Measurements from ENCODE around the gene FLACC1. TPM values are rescaled to one million over a fixed set of nuclear protein-coding genes. Genes with fewer than 3 reads are reported as not detected.

The FLACC1 gene
- total RNA-seq, 1 experiment from 2014 or later = 0.17 TPM

DNA sequence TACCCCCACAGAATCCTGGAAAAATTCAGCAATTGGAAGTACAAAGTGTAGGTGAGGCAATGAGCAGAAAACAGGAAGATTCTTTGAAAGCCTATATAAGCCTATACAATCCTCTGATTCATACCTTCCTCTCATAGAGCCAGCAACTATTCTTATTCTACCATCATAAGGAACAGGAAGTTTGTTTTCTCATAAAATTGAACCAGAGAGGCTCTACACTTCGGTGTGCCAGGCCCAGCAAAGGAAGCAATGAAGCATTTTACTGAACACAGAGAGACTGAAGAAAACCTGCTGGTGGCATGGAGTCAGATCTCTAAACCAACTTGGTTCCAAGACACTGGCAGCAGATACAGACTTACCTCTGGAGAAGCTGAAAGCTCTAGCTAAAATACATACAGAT, 78.1 kb downstream of the FLACC1 start:
- Mint-ChIP-seq H3K36me3 (no peaks in the 10 kb centered on the region), H3K4me1 (no peaks in the 10 kb centered on the region), H3K27ac (no peak overlapping the region), H3K4me3 (no peak overlapping the region), H3K27me3 (ENCODE audit: low read depth) (no peaks in the 10 kb centered on the region), H3K9me3 (no peaks in the 10 kb centered on the region)
- POLR2A ChIA-PET = no interaction called here
- DNase-seq (ENCODE audit: low spot score) = no peak
- TF ChIP-seq, protein P1, sequence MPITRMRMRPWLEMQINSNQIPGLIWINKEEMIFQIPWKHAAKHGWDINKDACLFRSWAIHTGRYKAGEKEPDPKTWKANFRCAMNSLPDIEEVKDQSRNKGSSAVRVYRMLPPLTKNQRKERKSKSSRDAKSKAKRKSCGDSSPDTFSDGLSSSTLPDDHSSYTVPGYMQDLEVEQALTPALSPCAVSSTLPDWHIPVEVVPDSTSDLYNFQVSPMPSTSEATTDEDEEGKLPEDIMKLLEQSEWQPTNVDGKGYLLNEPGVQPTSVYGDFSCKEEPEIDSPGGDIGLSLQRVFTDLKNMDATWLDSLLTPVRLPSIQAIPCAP (CRISPR knock-in tag; IDR thresholded peaks at IDR 0.05) = no peak
- TF ChIP-seq, protein P2, sequence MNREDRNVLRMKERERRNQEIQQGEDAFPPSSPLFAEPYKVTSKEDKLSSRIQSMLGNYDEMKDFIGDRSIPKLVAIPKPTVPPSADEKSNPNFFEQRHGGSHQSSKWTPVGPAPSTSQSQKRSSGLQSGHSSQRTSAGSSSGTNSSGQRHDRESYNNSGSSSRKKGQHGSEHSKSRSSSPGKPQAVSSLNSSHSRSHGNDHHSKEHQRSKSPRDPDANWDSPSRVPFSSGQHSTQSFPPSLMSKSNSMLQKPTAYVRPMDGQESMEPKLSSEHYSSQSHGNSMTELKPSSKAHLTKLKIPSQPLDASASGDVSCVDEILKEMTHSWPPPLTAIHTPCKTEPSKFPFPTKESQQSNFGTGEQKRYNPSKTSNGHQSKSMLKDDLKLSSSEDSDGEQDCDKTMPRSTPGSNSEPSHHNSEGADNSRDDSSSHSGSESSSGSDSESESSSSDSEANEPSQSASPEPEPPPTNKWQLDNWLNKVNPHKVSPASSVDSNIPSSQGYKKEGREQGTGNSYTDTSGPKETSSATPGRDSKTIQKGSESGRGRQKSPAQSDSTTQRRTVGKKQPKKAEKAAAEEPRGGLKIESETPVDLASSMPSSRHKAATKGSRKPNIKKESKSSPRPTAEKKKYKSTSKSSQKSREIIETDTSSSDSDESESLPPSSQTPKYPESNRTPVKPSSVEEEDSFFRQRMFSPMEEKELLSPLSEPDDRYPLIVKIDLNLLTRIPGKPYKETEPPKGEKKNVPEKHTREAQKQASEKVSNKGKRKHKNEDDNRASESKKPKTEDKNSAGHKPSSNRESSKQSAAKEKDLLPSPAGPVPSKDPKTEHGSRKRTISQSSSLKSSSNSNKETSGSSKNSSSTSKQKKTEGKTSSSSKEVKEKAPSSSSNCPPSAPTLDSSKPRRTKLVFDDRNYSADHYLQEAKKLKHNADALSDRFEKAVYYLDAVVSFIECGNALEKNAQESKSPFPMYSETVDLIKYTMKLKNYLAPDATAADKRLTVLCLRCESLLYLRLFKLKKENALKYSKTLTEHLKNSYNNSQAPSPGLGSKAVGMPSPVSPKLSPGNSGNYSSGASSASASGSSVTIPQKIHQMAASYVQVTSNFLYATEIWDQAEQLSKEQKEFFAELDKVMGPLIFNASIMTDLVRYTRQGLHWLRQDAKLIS (CRISPR knock-in tag; IDR thresholded peaks at IDR 0.05; ENCODE audit: borderline replicate concordance) = no peak
- TF ChIP-seq, protein P3, sequence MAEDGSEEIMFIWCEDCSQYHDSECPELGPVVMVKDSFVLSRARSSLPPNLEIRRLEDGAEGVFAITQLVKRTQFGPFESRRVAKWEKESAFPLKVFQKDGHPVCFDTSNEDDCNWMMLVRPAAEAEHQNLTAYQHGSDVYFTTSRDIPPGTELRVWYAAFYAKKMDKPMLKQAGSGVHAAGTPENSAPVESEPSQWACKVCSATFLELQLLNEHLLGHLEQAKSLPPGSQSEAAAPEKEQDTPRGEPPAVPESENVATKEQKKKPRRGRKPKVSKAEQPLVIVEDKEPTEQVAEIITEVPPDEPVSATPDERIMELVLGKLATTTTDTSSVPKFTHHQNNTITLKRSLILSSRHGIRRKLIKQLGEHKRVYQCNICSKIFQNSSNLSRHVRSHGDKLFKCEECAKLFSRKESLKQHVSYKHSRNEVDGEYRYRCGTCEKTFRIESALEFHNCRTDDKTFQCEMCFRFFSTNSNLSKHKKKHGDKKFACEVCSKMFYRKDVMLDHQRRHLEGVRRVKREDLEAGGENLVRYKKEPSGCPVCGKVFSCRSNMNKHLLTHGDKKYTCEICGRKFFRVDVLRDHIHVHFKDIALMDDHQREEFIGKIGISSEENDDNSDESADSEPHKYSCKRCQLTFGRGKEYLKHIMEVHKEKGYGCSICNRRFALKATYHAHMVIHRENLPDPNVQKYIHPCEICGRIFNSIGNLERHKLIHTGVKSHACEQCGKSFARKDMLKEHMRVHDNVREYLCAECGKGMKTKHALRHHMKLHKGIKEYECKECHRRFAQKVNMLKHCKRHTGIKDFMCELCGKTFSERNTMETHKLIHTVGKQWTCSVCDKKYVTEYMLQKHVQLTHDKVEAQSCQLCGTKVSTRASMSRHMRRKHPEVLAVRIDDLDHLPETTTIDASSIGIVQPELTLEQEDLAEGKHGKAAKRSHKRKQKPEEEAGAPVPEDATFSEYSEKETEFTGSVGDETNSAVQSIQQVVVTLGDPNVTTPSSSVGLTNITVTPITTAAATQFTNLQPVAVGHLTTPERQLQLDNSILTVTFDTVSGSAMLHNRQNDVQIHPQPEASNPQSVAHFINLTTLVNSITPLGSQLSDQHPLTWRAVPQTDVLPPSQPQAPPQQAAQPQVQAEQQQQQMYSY (CRISPR knock-in tag; IDR thresholded peaks at IDR 0.05) = no peak
- TF ChIP-seq NR1H2 (CRISPR knock-in tag; IDR thresholded peaks at IDR 0.05) (no peak), GRHL2 (CRISPR knock-in tag; IDR thresholded peaks at IDR 0.05; ENCODE audit: insufficient replicate concordance, severe bottlenecking) (no peak), ZNF232 (CRISPR knock-in tag; IDR thresholded peaks at IDR 0.05) (no peak)
- no peak for ATAC-seq
- CTCF ChIA-PET = interaction anchor here (1.3 to 1.4 kb wide), 2 partner anchors 47 to 91 kb away, joined by 3 to 4 read pairs; no protein-coding TSS in a partner anchor

DNA sequence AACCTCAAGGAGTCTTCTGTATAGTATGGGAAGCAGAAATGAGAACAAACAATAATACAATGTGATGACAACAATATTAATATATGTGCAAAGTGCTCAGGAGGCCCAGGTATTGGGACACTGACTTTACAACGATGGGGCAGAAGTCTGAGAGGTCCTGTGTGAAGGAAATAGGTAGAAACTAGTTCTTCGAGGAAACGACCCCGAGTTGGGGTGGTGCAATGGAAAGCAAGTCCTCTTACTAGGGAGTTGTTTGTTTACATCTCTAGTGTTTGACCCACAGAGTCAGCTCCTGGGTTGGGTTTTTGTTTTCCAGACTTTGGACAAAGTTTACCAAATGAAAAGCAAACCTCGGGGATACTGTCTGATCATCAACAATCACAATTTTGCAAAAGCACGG, 80.6 kb downstream of the FLACC1 start:
- H3K4me1 Mint-ChIP-seq = no peaks in the 10 kb centered on the region
- ChIA-PET CTCF (interaction anchor here (0.6 to 2.0 kb wide), 12 partner anchors 9 to 199 kb away, joined by 3 to 8 read pairs (median 3); partner anchors contain the start of gene CASP8), POLR2A (no interaction called here)
- no peaks in the 10 kb centered on the region for H3K9me3 Mint-ChIP-seq
- H3K36me3 Mint-ChIP-seq = no peaks in the 10 kb centered on the region
- TF ChIP-seq, protein P4, sequence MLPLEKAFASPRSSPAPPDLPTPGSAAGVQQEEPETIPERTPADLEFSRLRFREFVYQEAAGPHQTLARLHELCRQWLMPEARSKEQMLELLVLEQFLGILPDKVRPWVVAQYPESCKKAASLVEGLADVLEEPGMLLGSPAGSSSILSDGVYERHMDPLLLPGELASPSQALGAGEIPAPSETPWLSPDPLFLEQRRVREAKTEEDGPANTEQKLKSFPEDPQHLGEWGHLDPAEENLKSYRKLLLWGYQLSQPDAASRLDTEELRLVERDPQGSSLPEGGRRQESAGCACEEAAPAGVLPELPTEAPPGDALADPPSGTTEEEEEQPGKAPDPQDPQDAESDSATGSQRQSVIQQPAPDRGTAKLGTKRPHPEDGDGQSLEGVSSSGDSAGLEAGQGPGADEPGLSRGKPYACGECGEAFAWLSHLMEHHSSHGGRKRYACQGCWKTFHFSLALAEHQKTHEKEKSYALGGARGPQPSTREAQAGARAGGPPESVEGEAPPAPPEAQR (CRISPR knock-in tag; IDR thresholded peaks at IDR 0.05) = no peak
- TF ChIP-seq SMAD4 (CRISPR knock-in tag; IDR thresholded peaks at IDR 0.05) = no peak
- no peak for TF ChIP-seq MXD4 (CRISPR knock-in tag; IDR thresholded peaks at IDR 0.05; ENCODE audit: borderline replicate concordance)
- TF ChIP-seq ZNF416 (CRISPR knock-in tag; IDR thresholded peaks at IDR 0.05) = no peak
- TF ChIP-seq ATF1 (CRISPR knock-in tag; IDR thresholded peaks at IDR 0.05) = no peak
- no peak overlapping the region for H3K4me3 Mint-ChIP-seq
- no peak for DNase-seq (ENCODE audit: low spot score)
- no peak overlapping the region for H3K27ac Mint-ChIP-seq
- no peak for ATAC-seq
- H3K27me3 Mint-ChIP-seq (ENCODE audit: low read depth) = no peaks in the 10 kb centered on the region

DNA sequence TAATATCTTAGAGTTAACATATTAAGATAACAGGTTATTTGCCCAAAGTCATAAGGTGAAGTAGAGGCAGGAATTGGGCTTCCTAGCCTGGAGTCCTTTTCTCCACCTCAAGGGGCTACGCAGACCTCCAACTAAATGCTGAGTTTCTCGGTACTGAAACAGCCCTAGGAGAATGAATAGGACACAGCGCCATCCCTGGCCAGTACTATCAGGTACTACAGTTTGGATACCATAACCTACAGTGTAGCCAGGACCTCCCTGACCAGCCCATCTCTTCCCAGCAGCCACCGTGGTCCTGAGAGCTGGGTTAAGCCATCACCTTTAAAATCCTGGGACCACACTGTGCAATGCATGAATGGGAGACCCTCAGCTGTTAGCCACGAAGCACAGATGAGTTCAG, 81.2 kb downstream of the FLACC1 start:
- CTCF ChIA-PET = interaction anchor here (0.6 to 2.0 kb wide), 12 partner anchors 9 to 200 kb away, joined by 3 to 8 read pairs (median 3); partner anchors contain the start of gene CASP8

More for the DNA sequence above, 81.2 kb downstream of the FLACC1 start:
- Mint-ChIP-seq H3K27ac (no peak overlapping the region), H3K36me3 (no peaks in the 10 kb centered on the region), H3K27me3 (ENCODE audit: low read depth) (no peaks in the 10 kb centered on the region), H3K4me3 (no peak overlapping the region), H3K9me3 (no peaks in the 10 kb centered on the region), H3K4me1 (no peaks in the 10 kb centered on the region)
- ATAC-seq (peak; percentile 100), DNase-seq (ENCODE audit: low spot score) (peak; percentile 72)
- POLR2A ChIA-PET = no interaction called here
- TF ChIP-seq ZNF396 (CRISPR knock-in tag; IDR thresholded peaks at IDR 0.05; ENCODE audit: borderline replicate concordance) = no peak
- TF ChIP-seq, protein P5, sequence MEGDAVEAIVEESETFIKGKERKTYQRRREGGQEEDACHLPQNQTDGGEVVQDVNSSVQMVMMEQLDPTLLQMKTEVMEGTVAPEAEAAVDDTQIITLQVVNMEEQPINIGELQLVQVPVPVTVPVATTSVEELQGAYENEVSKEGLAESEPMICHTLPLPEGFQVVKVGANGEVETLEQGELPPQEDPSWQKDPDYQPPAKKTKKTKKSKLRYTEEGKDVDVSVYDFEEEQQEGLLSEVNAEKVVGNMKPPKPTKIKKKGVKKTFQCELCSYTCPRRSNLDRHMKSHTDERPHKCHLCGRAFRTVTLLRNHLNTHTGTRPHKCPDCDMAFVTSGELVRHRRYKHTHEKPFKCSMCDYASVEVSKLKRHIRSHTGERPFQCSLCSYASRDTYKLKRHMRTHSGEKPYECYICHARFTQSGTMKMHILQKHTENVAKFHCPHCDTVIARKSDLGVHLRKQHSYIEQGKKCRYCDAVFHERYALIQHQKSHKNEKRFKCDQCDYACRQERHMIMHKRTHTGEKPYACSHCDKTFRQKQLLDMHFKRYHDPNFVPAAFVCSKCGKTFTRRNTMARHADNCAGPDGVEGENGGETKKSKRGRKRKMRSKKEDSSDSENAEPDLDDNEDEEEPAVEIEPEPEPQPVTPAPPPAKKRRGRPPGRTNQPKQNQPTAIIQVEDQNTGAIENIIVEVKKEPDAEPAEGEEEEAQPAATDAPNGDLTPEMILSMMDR (IDR thresholded peaks at IDR 0.05) = peak; percentile 48; the same call in 1 of the 2 replicates
